ENCODE measurements around the gene HES4.
A peak's percentile ranks its signal among the peaks of the same experiment; 100 is the strongest.

The HES4 gene

DNA sequence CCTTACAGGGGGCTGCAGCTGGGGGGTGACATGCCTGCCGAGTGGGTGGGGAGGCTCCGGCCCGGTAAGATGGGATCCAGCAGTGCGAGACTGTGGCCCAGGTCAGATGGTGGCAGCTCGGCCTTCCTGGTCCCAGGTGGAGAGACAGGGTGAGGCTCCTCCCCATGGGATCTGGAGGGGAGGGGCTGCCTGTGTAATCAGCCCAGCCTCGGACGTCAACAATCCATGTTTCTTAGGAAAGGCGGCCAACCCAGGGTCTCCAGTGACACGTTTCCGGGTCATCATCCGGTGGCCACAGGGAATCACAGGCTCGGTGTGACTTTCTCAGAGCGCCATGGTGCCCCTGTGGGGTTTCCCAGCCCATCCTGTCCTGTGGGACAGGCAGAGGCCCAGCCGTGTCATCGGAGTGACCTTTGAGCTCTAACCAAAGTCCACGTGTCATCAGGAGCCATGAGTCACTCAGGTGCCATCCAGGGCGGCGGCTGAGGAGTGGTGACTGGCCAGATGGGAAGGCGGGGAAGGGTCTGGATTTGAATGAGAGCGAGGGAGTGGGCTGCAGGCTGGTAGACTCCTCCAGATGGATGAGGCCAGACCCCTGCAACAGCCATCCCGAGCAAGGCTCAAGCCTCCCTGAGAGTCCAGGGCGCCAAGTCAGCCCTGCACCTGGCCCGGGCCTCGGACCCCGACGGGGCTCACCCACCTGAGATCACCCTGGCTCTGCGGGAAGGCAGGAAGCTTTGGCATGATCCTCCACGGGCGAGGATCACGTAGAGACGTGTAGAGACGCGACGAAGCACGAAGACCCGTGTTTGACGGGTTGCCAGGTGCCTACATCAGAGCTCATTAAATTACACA, 6.6 kb upstream of the HES4 start:
- no peak for TF ChIP-seq RAD21 (IDR thresholded peaks at IDR 0.05; ENCODE audit: low read depth)
- TF ChIP-seq CEBPB (IDR thresholded peaks at IDR 0.05) = no peak
- TF ChIP-seq, protein P1, sequence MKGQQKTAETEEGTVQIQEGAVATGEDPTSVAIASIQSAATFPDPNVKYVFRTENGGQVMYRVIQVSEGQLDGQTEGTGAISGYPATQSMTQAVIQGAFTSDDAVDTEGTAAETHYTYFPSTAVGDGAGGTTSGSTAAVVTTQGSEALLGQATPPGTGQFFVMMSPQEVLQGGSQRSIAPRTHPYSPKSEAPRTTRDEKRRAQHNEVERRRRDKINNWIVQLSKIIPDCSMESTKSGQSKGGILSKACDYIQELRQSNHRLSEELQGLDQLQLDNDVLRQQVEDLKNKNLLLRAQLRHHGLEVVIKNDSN (IDR thresholded peaks at IDR 0.05) = no peak
- TF ChIP-seq, protein P2, sequence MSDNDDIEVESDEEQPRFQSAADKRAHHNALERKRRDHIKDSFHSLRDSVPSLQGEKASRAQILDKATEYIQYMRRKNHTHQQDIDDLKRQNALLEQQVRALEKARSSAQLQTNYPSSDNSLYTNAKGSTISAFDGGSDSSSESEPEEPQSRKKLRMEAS (IDR thresholded peaks at IDR 0.05) = no peak
- no peak for TF ChIP-seq TAF1 (IDR thresholded peaks at IDR 0.05; ENCODE audit: low read depth)
- TF ChIP-seq EGR1 (IDR thresholded peaks at IDR 0.05) = no peak
- TF ChIP-seq CREB1 (IDR thresholded peaks at IDR 0.05; ENCODE audit: low read depth) = no peak
- no peak for TF ChIP-seq ZBTB7A (IDR thresholded peaks at IDR 0.05; ENCODE audit: low read depth)
- no peak for TF ChIP-seq FOXM1 (IDR thresholded peaks at IDR 0.05; ENCODE audit: borderline replicate concordance, low read depth)
- TF ChIP-seq YY1 (IDR thresholded peaks at IDR 0.05; ENCODE audit: low read depth) = no peak
- TF ChIP-seq EP300 (IDR thresholded peaks at IDR 0.05; ENCODE audit: borderline replicate concordance) = no peak

DNA sequence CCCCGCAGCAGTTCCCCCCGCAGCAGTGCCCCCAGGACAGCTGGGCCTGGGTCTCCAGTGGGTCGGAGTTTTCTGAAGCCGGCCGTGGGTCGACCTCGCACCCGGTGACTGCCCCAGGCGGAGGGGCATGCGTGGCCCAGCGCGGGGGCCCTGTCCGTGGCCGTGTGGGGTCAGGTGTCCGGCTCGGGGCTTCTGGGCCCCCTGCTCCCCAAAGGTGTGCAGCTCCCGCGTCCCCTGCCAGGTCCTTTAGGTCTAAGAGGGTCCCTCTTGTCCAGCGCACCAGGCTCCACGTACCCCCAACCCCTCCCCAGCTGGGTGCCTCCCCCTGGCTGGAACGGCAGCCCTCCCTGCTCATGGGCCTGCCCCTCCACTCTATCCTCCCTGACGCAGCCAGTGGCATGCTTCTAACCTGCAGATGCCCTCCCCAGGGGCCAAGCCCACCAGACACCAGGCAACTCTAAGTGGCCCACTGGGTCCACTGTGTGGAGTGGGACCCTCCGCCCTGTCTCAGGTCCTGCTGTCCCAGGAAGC, 5.9 kb upstream of the HES4 start:
- TF ChIP-seq TCF12 (IDR thresholded peaks at IDR 0.05; ENCODE audit: low read depth) = no peak
- no peak for TF ChIP-seq EGR1 (IDR thresholded peaks at IDR 0.05)
- TF ChIP-seq NFIC (IDR thresholded peaks at IDR 0.05) = no peak
- TF ChIP-seq, protein P3, sequence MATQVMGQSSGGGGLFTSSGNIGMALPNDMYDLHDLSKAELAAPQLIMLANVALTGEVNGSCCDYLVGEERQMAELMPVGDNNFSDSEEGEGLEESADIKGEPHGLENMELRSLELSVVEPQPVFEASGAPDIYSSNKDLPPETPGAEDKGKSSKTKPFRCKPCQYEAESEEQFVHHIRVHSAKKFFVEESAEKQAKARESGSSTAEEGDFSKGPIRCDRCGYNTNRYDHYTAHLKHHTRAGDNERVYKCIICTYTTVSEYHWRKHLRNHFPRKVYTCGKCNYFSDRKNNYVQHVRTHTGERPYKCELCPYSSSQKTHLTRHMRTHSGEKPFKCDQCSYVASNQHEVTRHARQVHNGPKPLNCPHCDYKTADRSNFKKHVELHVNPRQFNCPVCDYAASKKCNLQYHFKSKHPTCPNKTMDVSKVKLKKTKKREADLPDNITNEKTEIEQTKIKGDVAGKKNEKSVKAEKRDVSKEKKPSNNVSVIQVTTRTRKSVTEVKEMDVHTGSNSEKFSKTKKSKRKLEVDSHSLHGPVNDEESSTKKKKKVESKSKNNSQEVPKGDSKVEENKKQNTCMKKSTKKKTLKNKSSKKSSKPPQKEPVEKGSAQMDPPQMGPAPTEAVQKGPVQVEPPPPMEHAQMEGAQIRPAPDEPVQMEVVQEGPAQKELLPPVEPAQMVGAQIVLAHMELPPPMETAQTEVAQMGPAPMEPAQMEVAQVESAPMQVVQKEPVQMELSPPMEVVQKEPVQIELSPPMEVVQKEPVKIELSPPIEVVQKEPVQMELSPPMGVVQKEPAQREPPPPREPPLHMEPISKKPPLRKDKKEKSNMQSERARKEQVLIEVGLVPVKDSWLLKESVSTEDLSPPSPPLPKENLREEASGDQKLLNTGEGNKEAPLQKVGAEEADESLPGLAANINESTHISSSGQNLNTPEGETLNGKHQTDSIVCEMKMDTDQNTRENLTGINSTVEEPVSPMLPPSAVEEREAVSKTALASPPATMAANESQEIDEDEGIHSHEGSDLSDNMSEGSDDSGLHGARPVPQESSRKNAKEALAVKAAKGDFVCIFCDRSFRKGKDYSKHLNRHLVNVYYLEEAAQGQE (IDR thresholded peaks at IDR 0.05; ENCODE audit: low read depth) = no peak
- no peak for TF ChIP-seq YY1 (IDR thresholded peaks at IDR 0.05; ENCODE audit: low read depth)
- no peak for TF ChIP-seq ZBTB7A (IDR thresholded peaks at IDR 0.05; ENCODE audit: low read depth)
- TF ChIP-seq CREB1 (IDR thresholded peaks at IDR 0.05; ENCODE audit: low read depth) = no peak

DNA sequence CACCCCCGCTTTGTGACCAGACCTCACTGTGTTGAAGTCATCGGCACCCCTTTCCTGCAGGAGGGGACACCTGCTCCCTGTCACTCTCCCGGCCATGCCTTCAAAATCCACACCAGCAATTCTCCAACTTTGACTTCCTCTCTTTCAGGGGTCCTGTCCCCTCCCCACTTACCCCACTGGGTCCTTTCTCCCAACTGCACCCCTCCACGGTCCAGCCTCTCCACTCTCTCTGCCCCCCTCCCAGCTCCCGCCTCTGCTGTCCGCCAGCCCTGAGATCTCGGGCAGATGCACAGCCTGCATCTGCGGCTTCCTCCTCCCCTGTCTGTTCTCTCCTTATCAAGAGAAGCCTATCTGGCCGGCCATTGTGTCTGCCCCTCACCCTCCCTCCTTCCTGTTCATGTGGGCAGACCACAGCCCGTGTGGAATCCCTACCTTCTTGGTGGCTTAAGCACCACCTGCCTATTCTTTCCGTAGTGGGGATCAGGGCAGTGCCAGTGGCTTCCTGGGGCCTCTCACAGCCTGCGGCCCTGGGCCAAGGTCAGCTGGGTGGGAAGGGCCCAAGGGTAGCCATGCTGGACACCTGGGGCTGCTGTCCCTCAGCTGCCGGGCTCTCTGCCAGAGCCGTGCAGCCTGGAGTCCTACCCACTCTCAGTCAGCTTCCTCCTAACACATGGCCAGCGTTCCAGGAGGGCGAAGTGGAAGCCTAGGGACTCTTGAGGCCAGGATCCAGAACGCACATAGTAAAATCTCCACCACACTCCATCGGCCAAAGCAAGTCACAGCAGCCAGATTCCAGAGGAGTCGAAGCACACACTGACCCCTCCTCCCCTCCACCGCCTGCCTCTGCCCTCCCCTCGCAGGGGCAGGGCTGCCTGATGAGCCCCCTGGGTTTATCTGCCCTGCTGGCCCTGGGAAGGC, 5.1 kb upstream of the HES4 start:
- TF ChIP-seq NFIC (IDR thresholded peaks at IDR 0.05) = peak; percentile 88
- TF ChIP-seq, protein P2 (IDR thresholded peaks at IDR 0.05) = peak; percentile 92
- TF ChIP-seq FOXM1 (IDR thresholded peaks at IDR 0.05; ENCODE audit: borderline replicate concordance, low read depth) = no peak
- TF ChIP-seq CEBPB (IDR thresholded peaks at IDR 0.05) = no peak
- TF ChIP-seq CREB1 (IDR thresholded peaks at IDR 0.05; ENCODE audit: low read depth) = no peak
- no peak for TF ChIP-seq ZBTB7A (IDR thresholded peaks at IDR 0.05; ENCODE audit: low read depth)
- TF ChIP-seq TAF1 (IDR thresholded peaks at IDR 0.05; ENCODE audit: low read depth) = no peak
- TF ChIP-seq, protein P3 (IDR thresholded peaks at IDR 0.05; ENCODE audit: low read depth) = no peak
- TF ChIP-seq TEAD4 (IDR thresholded peaks at IDR 0.05) = no peak
- no peak for TF ChIP-seq RAD21 (IDR thresholded peaks at IDR 0.05; ENCODE audit: low read depth)
- peak; percentile 53; the same call in 1 of the 2 replicates for TF ChIP-seq TCF12 (IDR thresholded peaks at IDR 0.05; ENCODE audit: low read depth)
- peak; percentile 36; the same call in 1 of the 2 replicates for TF ChIP-seq EP300 (IDR thresholded peaks at IDR 0.05; ENCODE audit: borderline replicate concordance)
- TF ChIP-seq, protein P1 (IDR thresholded peaks at IDR 0.05) = peak; percentile 42
- TF ChIP-seq EGR1 (IDR thresholded peaks at IDR 0.05) = no peak
- TF ChIP-seq YY1 (IDR thresholded peaks at IDR 0.05; ENCODE audit: low read depth) = peak; percentile 76

DNA sequence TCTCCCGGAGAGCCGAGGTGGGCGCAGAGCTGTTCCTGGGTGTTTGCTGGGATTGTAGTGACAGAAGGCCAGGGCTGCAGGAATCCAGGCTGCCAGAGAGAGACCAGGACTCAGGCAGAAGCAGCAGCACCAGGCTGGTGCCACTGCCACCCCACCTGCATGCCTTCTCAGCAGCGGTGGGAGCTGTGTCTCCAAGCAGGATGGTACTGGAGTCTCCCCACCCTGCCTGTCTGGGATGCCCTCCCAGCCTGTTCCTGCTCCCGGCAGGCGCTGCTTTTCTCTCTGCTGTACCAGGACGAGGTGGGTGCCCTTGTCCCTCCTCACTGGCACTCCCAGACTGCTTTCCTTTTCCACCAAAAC, 4.5 kb upstream of the HES4 start:
- TF ChIP-seq RAD21 (IDR thresholded peaks at IDR 0.05; ENCODE audit: low read depth) (no peak), CREB1 (IDR thresholded peaks at IDR 0.05; ENCODE audit: low read depth) (no peak), TEAD4 (IDR thresholded peaks at IDR 0.05) (no peak), TCF12 (IDR thresholded peaks at IDR 0.05; ENCODE audit: low read depth) (no peak), TAF1 (IDR thresholded peaks at IDR 0.05; ENCODE audit: low read depth) (no peak)
- TF ChIP-seq, protein P3 (IDR thresholded peaks at IDR 0.05; ENCODE audit: low read depth) = no peak
